PFSK-1 (cell line): ENCODE results near the gene DAPK1.

Source experiments
- POLR2AphosphoS5 ChIP-seq: IDR thresholded peaks from 2 replicates; pipeline ENCODE4 v1.6.1; 2012; ENCODE audit warnings: low read depth, mild to moderate bottlenecking, control low read depth, low read length, moderate library complexity
- REST ChIP-seq, 2 experiments: IDR thresholded peaks; 2 replicates each; pipeline versions ENCODE4 v1.6.1 to v1.8.0; 2011 to 2012; ENCODE audit warnings: low read depth in 2 of 2, low read length in 2 of 2, control low read depth in 1 of 2, inconsistent platforms in 1 of 2, mild to moderate bottlenecking in 1 of 2, moderate library complexity in 1 of 2; ENCODE audit not compliant: insufficient read depth in 1 of 2
- SIN3A ChIP-seq: IDR thresholded peaks from 2 replicates; pipeline ENCODE4 v1.6.1; 2012; ENCODE audit warnings: mild to moderate bottlenecking, low read length, moderate library complexity, borderline replicate concordance; ENCODE audit not compliant: insufficient read depth
- TAF1 ChIP-seq: IDR thresholded peaks from 2 replicates; pipeline ENCODE4 v1.6.1; 2012; ENCODE audit warnings: low read length, control low read depth, borderline replicate concordance; ENCODE audit not compliant: insufficient read depth

GRCh38 chr9:87605676-87606075, 108.0 kb downstream of the DAPK1 start:
- no peak for TF ChIP-seq TAF1
- no peak for TF ChIP-seq POLR2AphosphoS5
- no peak for TF ChIP-seq REST (IDR thresholded peaks at IDR 0.05; ENCODE audit: insufficient read depth in 1 of 2, low read depth in 2 of 2, low read length in 2 of 2)
- no peak for TF ChIP-seq SIN3A
